ENCODE measurements around the gene SLC41A2.

Gene SLC41A2

GRCh38 chr12:104969343-104969742 is 11.3 kb upstream of the SLC41A2 start:
- no peak for TF ChIP-seq CTCF (conservative IDR thresholded peaks at IDR 0.05; ENCODE audit: low read depth, low read length)
- no peak overlapping the region for H3K4me3 ChIP-seq (IDR thresholded peaks at IDR 0.05; ENCODE audit: insufficient read depth, low read depth, low read length)

GRCh38 chr12:104966677-104967076 is 8.6 kb upstream of the SLC41A2 start:
- H2AFZ ChIP-seq (ENCODE audit: low read depth): no peak overlapping the region
- H3K36me3 ChIP-seq (ENCODE audit: insufficient read depth): no peaks in the 10 kb centered on the region
- H3K4me1 ChIP-seq (ENCODE audit: low read depth, poor library complexity, severe bottlenecking): no peaks in the 10 kb centered on the region
- no peaks in the 10 kb centered on the region for H4K20me1 ChIP-seq (ENCODE audit: insufficient read depth)
- no peaks in the 10 kb centered on the region for H3K79me2 ChIP-seq (ENCODE audit: insufficient read depth, low read depth)
- H3K9ac ChIP-seq: no peak overlapping the region
- TF ChIP-seq CTCF (conservative IDR thresholded peaks at IDR 0.05; ENCODE audit: low read depth, low read length): no peak
- H3K27ac ChIP-seq: no peak overlapping the region
- H3K4me3 ChIP-seq (IDR thresholded peaks at IDR 0.05; ENCODE audit: insufficient read depth, low read depth, low read length): no peak overlapping the region
- H3K4me2 ChIP-seq: no peak overlapping the region
- H3K27me3 ChIP-seq (ENCODE audit: insufficient read depth, low read depth): no peaks in the 10 kb centered on the region

More at GRCh38 chr12:104969343-104969742, 11.3 kb upstream of the SLC41A2 start:
- H3K79me2 ChIP-seq (ENCODE audit: insufficient read depth, low read depth): no peaks in the 10 kb centered on the region
- H4K20me1 ChIP-seq (ENCODE audit: insufficient read depth): no peaks in the 10 kb centered on the region
- no peak overlapping the region for H2AFZ ChIP-seq (ENCODE audit: low read depth)
- no peak overlapping the region for H3K4me2 ChIP-seq
- no peaks in the 10 kb centered on the region for H3K27me3 ChIP-seq (ENCODE audit: insufficient read depth, low read depth)
- no peak overlapping the region for H3K9ac ChIP-seq
- no peaks in the 10 kb centered on the region for H3K36me3 ChIP-seq (ENCODE audit: insufficient read depth)
- no peak overlapping the region for H3K27ac ChIP-seq
- H3K4me1 ChIP-seq (ENCODE audit: low read depth, poor library complexity, severe bottlenecking): no peaks in the 10 kb centered on the region

DNA sequence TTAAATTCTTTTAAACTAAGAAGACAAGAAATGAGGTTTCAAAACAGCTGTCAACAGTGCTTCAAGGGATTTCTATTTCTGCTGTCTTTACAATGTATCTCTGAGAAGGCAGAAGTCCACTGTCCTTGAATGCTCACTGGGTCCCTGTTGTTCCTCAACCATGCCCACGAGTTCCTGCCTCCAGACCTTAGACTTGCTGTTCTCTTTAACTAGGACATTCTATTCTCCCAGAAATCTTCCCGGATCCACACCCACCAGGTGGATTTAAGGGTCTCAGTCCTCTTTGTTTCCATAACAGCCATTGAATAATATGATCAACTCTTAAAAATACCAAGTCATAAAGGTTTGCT is 6.7 kb upstream of the SLC41A2 start:
- H2AFZ ChIP-seq (ENCODE audit: low read depth): no peak overlapping the region
- no peaks in the 10 kb centered on the region for H3K79me2 ChIP-seq (ENCODE audit: insufficient read depth, low read depth)
- H3K4me3 ChIP-seq (IDR thresholded peaks at IDR 0.05; ENCODE audit: insufficient read depth, low read depth, low read length): no peak overlapping the region
- H3K36me3 ChIP-seq (ENCODE audit: insufficient read depth): no peaks in the 10 kb centered on the region
- peaks cover 4% of the 10 kb centered on the region for H3K4me1 ChIP-seq (ENCODE audit: low read depth, poor library complexity, severe bottlenecking)
- no peaks in the 10 kb centered on the region for H4K20me1 ChIP-seq (ENCODE audit: insufficient read depth)
- no peak for TF ChIP-seq CTCF (conservative IDR thresholded peaks at IDR 0.05; ENCODE audit: low read depth, low read length)
- no peak overlapping the region for H3K27ac ChIP-seq
- no peaks in the 10 kb centered on the region for H3K27me3 ChIP-seq (ENCODE audit: insufficient read depth, low read depth)
- H3K4me2 ChIP-seq: no peak overlapping the region
- H3K9ac ChIP-seq: no peak overlapping the region

- Histone ChIP-seq H3K27me3 (ENCODE audit: insufficient read depth, low read depth) (no peaks in the 10 kb centered on the region), H3K36me3 (ENCODE audit: insufficient read depth) (no peaks in the 10 kb centered on the region), H3K9ac (no peak overlapping the region), H3K4me1 (ENCODE audit: low read depth, poor library complexity, severe bottlenecking) (peaks cover 9% of the 10 kb centered on the region), H3K27ac (no peak overlapping the region), H4K20me1 (ENCODE audit: insufficient read depth) (no peaks in the 10 kb centered on the region), H3K4me2 (no peak overlapping the region), H3K4me3 (IDR thresholded peaks at IDR 0.05; ENCODE audit: insufficient read depth, low read depth, low read length) (no peak overlapping the region), H3K79me2 (ENCODE audit: insufficient read depth, low read depth) (no peaks in the 10 kb centered on the region), H2AFZ (ENCODE audit: low read depth) (no peak overlapping the region)
- no peak for TF ChIP-seq CTCF (conservative IDR thresholded peaks at IDR 0.05; ENCODE audit: low read depth, low read length)
These were observed 6.2 kb upstream of the SLC41A2 start for GRCh38 chr12:104964167-104964855.
